Transverse colon (tissue), 4 donors: ENCODE measurements around the gene ANKRD44.

Experiments used
- POLR2A ChIP-seq: fragments of 450-650 bp; IDR thresholded peaks from one replicate; pipeline ENCODE4 v1.6.1; 2016; ENCODE audit warnings: antibody characterized with exemption, mild to moderate bottlenecking, moderate library complexity
- POLR2AphosphoS5 ChIP-seq, 3 donors: sonication (generic); formaldehyde crosslinking; IDR thresholded peaks; one replicate each; pipeline ENCODE4 v1.6.1; 2016; ENCODE audit warnings: antibody characterized with exemption in 3 of 3
- TF ChIP-seq, protein P1 (sequence below), 5 experiments: fragments of 200-600 bp in 3 of 5; fragments of 450-650 bp in 2 of 5; sonication (generic) in 3 of 5; IDR thresholded peaks; 1 replicate in 2 of 5; 2 replicates in 3 of 5; pipeline ENCODE4 v1.5.1; 2016 to 2017; ENCODE audit warnings: antibody characterized with exemption in 5 of 5, inconsistent platforms in 3 of 5, mild to moderate bottlenecking in 2 of 5, moderate library complexity in 1 of 5

DNA sequence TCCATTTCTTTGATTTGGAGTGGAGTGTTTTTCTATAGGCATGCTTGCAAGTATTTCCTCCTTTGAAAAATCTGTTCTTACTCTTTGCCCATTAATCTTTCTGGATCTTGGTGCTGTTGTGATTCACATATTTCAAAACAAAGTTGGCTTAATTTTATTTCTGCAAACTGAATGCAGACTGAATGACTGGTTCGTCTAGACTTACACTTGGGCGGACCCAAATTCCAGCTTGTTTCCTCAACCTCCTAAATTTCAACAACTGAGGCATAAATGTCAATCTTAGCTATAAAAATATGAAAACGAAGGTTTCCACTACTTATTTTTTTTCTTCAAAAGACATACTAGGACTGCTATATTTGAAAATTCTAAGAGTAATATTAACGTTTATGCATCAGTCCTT, 59.0 kb downstream of the ANKRD44 start:
- TF ChIP-seq, protein P1, sequence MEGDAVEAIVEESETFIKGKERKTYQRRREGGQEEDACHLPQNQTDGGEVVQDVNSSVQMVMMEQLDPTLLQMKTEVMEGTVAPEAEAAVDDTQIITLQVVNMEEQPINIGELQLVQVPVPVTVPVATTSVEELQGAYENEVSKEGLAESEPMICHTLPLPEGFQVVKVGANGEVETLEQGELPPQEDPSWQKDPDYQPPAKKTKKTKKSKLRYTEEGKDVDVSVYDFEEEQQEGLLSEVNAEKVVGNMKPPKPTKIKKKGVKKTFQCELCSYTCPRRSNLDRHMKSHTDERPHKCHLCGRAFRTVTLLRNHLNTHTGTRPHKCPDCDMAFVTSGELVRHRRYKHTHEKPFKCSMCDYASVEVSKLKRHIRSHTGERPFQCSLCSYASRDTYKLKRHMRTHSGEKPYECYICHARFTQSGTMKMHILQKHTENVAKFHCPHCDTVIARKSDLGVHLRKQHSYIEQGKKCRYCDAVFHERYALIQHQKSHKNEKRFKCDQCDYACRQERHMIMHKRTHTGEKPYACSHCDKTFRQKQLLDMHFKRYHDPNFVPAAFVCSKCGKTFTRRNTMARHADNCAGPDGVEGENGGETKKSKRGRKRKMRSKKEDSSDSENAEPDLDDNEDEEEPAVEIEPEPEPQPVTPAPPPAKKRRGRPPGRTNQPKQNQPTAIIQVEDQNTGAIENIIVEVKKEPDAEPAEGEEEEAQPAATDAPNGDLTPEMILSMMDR (IDR thresholded peaks at IDR 0.05) = no peak
- no peak for TF ChIP-seq POLR2A
- TF ChIP-seq POLR2AphosphoS5 (IDR thresholded peaks at IDR 0.05) = no peak
